SK-N-SH (cell line): ENCODE measurements around the gene SIL1.
A peak's percentile ranks its signal among the peaks of the same experiment; 100 is the strongest.

ENCODE experiments used
- EP300 ChIP-seq, 2 experiments: IDR thresholded peaks; 2 replicates each; pipeline versions ENCODE4 v1.4.0 to v1.6.1; 2012; ENCODE audit warnings: borderline replicate concordance in 1 of 2, low read depth in 1 of 2, low read length in 1 of 2
- FOXM1 ChIP-seq: IDR thresholded peaks from 2 replicates; pipeline ENCODE4 v1.4.0; 2012; ENCODE audit warnings: low read depth, mild to moderate bottlenecking
- NRF1 ChIP-seq: IDR thresholded peaks from 2 replicates; pipeline ENCODE4 v1.6.1; 2012; ENCODE audit warnings: low read depth, mild to moderate bottlenecking, low read length
- RAD21 ChIP-seq: IDR thresholded peaks from 2 replicates; pipeline ENCODE4 v1.6.1; 2012; ENCODE audit warnings: mild to moderate bottlenecking, low read length
- RFX5 ChIP-seq: IDR thresholded peaks from 2 replicates; pipeline ENCODE4 v1.6.1; 2012; ENCODE audit warnings: mild to moderate bottlenecking, improper control_type of control experiment, low read length
- TF ChIP-seq, protein P1 (sequence below): fragments of 200-600 bp; sonication (generic); IDR thresholded peaks from 2 replicates; pipeline ENCODE4 v1.6.1; 2017; ENCODE audit warnings: antibody characterized with exemption, mild to moderate bottlenecking, moderate library complexity
- TF ChIP-seq, protein P2 (sequence below): fragments of 150-350 bp; IDR thresholded peaks from 2 replicates; pipeline ENCODE4 v1.6.1; 2017; ENCODE audit warnings: antibody characterized with exemption, low read length, low read depth, borderline replicate concordance
- TF ChIP-seq, protein P3 (sequence below): IDR thresholded peaks from 2 replicates; pipeline ENCODE4; 2012
- TF ChIP-seq, protein P4 (sequence below): IDR thresholded peaks from 2 replicates; pipeline ENCODE4 v1.4.0; 2012; ENCODE audit warnings: low read depth, borderline replicate concordance

DNA sequence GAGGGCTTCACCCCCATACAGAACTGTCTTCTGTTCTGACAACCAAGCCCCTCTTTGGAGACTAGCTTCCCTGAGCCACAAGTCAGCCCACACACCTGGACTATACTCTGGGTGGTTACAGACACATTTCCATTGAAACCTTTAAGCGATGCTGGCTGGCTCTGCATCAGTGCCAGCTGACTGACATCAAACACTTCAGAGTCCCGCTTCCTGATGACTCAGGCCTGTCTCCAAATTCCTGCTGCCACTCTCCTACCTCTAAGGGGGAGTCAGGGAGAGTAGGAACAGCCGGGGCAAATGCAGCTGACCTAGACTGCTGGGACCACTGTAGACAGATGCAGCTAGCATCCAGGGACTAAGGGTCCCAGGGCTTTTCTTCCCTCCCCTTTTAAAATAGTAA, 59.4 kb downstream of the SIL1 start:
- TF ChIP-seq, protein P1, sequence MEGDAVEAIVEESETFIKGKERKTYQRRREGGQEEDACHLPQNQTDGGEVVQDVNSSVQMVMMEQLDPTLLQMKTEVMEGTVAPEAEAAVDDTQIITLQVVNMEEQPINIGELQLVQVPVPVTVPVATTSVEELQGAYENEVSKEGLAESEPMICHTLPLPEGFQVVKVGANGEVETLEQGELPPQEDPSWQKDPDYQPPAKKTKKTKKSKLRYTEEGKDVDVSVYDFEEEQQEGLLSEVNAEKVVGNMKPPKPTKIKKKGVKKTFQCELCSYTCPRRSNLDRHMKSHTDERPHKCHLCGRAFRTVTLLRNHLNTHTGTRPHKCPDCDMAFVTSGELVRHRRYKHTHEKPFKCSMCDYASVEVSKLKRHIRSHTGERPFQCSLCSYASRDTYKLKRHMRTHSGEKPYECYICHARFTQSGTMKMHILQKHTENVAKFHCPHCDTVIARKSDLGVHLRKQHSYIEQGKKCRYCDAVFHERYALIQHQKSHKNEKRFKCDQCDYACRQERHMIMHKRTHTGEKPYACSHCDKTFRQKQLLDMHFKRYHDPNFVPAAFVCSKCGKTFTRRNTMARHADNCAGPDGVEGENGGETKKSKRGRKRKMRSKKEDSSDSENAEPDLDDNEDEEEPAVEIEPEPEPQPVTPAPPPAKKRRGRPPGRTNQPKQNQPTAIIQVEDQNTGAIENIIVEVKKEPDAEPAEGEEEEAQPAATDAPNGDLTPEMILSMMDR: no peak
- TF ChIP-seq EP300 (IDR thresholded peaks at IDR 0.05; ENCODE audit: borderline replicate concordance in 1 of 2, low read depth in 1 of 2, low read length in 1 of 2) (no peak), RFX5 (no peak), NRF1 (no peak), RAD21 (no peak), FOXM1 (no peak)
- TF ChIP-seq, protein P2, sequence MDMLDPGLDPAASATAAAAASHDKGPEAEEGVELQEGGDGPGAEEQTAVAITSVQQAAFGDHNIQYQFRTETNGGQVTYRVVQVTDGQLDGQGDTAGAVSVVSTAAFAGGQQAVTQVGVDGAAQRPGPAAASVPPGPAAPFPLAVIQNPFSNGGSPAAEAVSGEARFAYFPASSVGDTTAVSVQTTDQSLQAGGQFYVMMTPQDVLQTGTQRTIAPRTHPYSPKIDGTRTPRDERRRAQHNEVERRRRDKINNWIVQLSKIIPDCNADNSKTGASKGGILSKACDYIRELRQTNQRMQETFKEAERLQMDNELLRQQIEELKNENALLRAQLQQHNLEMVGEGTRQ: no peak
- TF ChIP-seq, protein P3, sequence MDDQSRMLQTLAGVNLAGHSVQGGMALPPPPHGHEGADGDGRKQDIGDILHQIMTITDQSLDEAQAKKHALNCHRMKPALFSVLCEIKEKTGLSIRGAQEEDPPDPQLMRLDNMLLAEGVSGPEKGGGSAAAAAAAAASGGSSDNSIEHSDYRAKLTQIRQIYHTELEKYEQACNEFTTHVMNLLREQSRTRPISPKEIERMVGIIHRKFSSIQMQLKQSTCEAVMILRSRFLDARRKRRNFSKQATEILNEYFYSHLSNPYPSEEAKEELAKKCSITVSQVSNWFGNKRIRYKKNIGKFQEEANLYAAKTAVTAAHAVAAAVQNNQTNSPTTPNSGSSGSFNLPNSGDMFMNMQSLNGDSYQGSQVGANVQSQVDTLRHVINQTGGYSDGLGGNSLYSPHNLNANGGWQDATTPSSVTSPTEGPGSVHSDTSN: peak; percentile 81
- TF ChIP-seq, protein P4, sequence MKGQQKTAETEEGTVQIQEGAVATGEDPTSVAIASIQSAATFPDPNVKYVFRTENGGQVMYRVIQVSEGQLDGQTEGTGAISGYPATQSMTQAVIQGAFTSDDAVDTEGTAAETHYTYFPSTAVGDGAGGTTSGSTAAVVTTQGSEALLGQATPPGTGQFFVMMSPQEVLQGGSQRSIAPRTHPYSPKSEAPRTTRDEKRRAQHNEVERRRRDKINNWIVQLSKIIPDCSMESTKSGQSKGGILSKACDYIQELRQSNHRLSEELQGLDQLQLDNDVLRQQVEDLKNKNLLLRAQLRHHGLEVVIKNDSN: no peak
